HG02943 (cell line): Measurements from ENCODE around the gene GFRA1.
"Not testable (repeated sequence)": the region's sequence is repeated elsewhere in the genome, so short reads cannot be mapped to it uniquely, and the experiment has no call there.

Experiments used
- ATAC-seq: cut with Tn5 transposase; IDR thresholded peaks from one replicate; pipeline ENCODE4 v1.9.1; 2021; ENCODE audit warnings: mild to moderate bottlenecking, low read depth, moderate library complexity; ENCODE audit not compliant: unreplicated experiment

GFRA1 gene

GRCh38 chr10:116080553-116080952 is 192.5 kb downstream of the GFRA1 start:
- no peak for ATAC-seq

GRCh38 chr10:116079355-116079754 is 193.7 kb downstream of the GFRA1 start:
- no peak for ATAC-seq

DNA sequence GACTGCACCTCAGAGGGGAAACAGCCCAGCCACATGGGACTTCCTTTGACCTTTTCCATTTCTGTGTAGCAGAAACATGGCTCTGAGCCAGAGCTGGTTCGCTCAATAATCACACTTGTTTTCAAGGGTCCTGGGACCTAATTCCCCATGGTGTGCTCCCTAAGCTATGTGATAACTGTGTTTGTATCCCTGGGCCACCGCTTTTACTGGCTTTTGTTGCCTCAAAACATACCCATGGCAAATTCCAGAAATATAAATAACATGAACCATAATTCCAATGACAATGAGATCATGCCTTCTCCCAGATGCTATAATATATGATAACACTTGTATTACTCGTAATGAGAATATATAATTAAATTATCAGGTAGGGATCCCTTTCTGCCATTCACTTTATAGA is 196.4 kb downstream of the GFRA1 start:
- ATAC-seq = no peak

DNA sequence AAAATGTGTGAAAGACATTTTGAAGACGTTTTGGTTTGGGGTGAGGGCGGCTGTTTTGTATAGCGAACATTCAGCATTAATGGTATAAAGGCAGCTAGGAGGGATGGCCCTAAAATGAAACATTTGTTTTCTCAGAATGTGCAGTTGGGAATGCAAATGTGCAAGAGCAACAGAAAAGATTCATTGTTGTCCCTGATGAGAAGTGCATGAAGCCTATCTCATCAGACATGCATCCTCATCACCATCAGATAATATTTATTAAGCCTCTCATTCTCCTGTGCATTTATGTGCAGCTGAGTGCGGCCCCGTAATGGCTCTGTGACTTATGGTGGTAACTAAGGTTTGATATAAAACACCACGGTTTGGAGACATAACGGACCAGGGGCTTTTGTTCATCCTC is 199.5 kb downstream of the GFRA1 start:
- ATAC-seq = no peak

DNA sequence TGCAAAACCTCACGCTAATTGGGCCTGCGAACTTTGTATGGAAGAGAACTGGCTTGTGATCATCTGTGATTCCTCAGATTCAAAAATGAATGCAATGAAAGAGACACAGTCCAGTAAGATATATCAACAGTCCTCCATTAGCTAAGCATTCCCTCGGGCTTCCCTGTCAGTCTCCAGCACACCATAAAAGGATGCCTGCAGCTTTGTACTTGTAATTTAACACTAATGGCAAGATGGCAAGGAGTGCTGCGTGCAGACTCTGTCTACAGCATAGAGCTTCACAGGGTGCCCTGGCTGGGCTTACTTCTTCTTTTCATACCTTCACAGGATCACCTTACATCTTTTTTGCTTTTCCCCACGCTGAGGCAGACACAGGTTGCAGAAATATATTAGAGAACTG is 200.0 kb downstream of the GFRA1 start:
- no peak for ATAC-seq

DNA sequence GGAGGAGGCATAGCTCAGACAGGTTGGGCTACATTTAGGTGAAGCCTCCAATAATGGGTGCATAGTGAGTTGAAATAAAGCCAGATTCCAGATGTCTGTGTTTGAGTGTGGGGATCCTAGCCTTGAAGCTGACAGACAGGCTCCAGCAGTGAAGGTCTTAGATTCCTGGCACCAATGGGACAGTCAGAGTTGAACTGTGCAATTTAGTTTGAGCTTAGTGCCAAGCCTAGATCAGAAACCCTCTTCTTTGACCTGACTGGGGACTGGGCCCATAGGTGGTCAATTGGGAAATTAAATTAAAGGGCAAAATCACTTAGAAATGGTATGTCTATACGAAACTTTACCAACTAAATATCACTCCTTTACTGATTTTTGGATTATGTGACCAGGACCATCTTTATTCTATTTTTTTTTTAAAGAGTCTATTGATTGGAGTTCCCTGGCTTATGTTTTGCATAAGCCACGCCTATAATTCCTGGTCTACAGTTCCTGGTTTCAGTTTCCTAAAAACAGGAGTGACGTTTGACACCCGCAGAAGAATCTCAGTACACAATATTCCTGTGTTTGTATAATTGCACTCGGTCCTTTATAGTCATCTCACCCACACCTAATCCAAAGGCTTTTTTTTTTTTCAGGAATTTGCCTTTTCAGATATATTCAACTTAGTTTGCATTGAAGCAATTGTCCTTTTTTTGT is 201.4 kb downstream of the GFRA1 start:
- no peak for ATAC-seq

GRCh38 chr10:116070743-116071320 is 202.2 kb downstream of the GFRA1 start:
- ATAC-seq = no peak

DNA sequence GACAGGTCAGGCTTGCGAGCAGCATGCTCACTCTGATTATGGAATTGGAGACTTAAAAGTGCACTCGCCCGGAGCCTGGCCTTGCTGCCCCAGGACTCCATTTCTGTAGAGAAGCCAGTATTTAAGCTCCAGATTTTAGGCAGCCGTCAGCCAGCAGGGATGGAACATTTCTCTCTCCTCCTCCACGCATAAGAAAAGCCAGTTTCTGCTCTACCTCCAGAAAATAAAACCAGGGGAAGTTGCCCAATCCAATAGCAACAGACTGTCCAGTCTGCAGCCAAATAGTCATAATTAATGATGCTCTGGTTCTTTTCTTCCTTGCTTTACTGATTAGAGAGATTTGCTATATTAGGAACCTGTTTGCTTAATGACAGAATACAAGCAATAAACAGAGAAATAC is 203.2 kb downstream of the GFRA1 start:
- ATAC-seq = no peak

DNA sequence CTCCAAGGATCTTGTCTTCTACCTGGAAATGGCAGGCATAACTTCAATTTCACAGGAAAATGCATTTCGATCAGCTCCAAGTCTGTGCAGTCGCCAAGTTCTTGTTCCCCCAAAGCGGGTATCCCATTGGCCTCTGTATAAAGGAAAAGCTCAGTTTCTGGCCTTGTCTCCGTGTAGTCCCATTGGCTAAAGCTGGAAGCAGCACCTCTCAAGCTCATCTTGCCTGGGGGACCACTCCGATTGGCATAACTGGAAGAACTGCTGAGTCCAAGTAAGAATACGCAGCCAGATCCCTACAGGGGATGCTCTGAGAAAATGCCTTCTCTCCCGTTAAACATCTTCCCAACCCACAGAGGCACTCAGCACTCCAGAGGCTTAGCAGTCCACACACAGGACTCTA is 205.2 kb downstream of the GFRA1 start:
- no peak for ATAC-seq

GRCh38 chr10:116063107-116063506 is 209.9 kb downstream of the GFRA1 start:
- ATAC-seq = no peak

DNA sequence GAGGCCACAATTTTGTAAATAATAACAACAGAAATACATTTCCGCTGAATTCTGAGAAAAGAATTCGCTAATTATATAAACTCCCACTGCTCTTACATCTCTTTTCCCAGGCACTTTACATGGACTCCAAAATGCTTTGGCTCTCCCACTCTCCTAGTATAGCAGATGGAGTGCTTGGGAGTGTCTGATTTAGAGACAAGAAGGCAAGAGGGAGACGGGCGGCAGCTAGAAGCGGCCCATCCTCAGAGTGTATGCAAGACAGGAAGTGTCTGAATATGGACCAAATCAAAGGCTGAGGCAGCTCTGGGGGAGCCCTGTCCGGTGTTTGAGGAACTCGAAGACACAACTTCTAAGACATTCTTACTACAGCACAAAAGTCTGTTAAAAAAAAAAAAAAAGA is 212.1 kb downstream of the GFRA1 start:
- ATAC-seq = no peak

- no peak for ATAC-seq
Observed at GRCh38 chr10:116059320-116059719, 213.7 kb downstream of the GFRA1 start.

GRCh38 chr10:116056445-116057293 is 216.3 kb downstream of the GFRA1 start:
- ATAC-seq = no peak

- ATAC-seq = no peak
Observed at GRCh38 chr10:116055917-116056252, 217.1 kb downstream of the GFRA1 start.

- no peak for ATAC-seq
Observed at GRCh38 chr10:116055252-116055916, 217.6 kb downstream of the GFRA1 start.

GRCh38 chr10:116053910-116054309 is 219.1 kb downstream of the GFRA1 start:
- ATAC-seq = no peak

GRCh38 chr10:116053009-116053730 is 219.8 kb downstream of the GFRA1 start:
- ATAC-seq = not testable (repeated sequence)

DNA sequence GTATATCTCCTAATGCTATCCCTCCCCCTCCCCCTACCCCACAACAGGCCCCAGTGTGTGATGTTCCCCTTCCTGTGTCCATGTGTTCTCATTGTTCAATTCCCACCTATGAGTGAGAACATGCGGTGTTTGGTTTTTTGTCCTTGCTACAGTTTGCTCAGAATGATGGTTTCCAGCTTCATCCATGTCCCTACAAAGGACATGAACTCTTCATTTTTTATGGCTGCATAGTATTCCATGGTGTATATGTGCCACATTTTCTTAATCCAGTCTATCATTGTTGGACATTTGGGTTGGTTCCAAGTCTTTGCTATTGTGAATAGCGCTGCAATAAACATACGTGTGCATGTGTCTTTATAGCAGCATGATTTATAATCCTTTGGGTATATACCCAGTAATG is 220.5 kb downstream of the GFRA1 start:
- not testable (repeated sequence) for ATAC-seq

DNA sequence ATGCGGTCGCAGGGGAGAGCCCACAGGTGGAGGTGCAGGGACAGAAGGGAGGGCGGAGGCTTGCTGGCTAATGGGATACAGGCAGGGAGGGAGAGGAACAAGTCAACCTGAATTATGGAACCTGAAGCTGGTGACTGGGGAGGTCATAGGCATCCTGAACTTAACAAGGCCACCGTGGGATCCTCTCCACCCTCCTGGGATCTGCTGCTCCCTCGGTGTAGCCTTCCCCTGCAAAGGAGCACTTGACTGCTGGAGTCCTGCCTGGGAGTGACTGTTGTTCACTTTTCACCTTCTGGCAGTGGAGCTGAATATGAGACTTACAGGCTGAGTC is 223.1 kb downstream of the GFRA1 start:
- ATAC-seq = no peak

GRCh38 chr10:116049158-116049973 is 223.6 kb downstream of the GFRA1 start:
- no peak for ATAC-seq
